ENCODE measurements around the gene STT3B.
"Not testable (repeated sequence)": the region's sequence is repeated elsewhere in the genome, so short reads cannot be mapped to it uniquely, and the experiment has no call there.

Gene STT3B

DNA sequence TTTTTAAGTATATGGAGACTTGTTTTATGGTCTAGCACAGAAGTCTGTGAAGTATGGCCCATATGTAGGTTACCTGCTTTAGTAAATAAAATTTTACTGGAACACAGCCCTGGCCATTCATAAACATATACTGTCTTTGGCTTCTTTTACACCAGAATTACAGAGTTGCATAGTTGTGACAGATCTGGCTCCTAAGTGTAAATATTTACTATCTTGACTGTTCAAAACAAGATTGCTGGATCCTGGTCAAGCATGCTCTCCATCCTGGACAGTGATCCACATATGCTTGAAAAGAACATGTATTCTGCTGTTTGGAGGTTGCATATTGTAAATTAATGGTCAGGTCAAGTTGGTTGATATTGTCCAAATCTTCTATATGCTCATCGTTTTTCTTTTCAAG is 57.9 kb downstream of the STT3B start:
- H3K36me3 Mint-ChIP-seq = peaks cover 82% of the 10 kb centered on the region
- no peak overlapping the region for H3K27ac Mint-ChIP-seq
- peaks cover 20% of the 10 kb centered on the region for H3K9me3 Mint-ChIP-seq
- no peaks in the 10 kb centered on the region for H3K27me3 Mint-ChIP-seq
- H3K4me1 Mint-ChIP-seq = peaks cover 69% of the 10 kb centered on the region
- no peak overlapping the region for H3K4me3 Mint-ChIP-seq

GRCh38 chr3:31592764-31593163 is 60.0 kb downstream of the STT3B start:
- peak overlapping the region; percentile 2 for H3K4me3 Mint-ChIP-seq
- H3K9me3 Mint-ChIP-seq = peaks cover 18% of the 10 kb centered on the region
- H3K4me1 Mint-ChIP-seq = peaks cover 65% of the 10 kb centered on the region
- peaks cover 72% of the 10 kb centered on the region for H3K36me3 Mint-ChIP-seq
- H3K27ac Mint-ChIP-seq = peak overlapping the region; percentile 63
- H3K27me3 Mint-ChIP-seq = no peaks in the 10 kb centered on the region

- peak overlapping the region; percentile 95 for H3K27ac Mint-ChIP-seq
- H3K9me3 Mint-ChIP-seq = no peaks in the 10 kb centered on the region
- H3K36me3 Mint-ChIP-seq = peaks cover 54% of the 10 kb centered on the region
- peaks cover 60% of the 10 kb centered on the region for H3K4me1 Mint-ChIP-seq
- no peaks in the 10 kb centered on the region for H3K27me3 Mint-ChIP-seq
- H3K4me3 Mint-ChIP-seq = peak overlapping the region; percentile 31
These were observed 63.5 kb downstream of the STT3B start for GRCh38 chr3:31596176-31596575.

- Mint-ChIP-seq H3K36me3 (peaks cover 51% of the 10 kb centered on the region), H3K4me3 (no peak overlapping the region), H3K27me3 (no peaks in the 10 kb centered on the region), H3K9me3 (no peaks in the 10 kb centered on the region), H3K27ac (no peak overlapping the region), H3K4me1 (peaks cover 38% of the 10 kb centered on the region)
These were observed 67.7 kb downstream of the STT3B start for GRCh38 chr3:31600431-31600830.

GRCh38 chr3:31605333-31605732 is 72.6 kb downstream of the STT3B start:
- H3K9me3 Mint-ChIP-seq, H3K4me3 Mint-ChIP-seq, H3K27me3 Mint-ChIP-seq: not testable (repeated sequence)
- H3K4me1 Mint-ChIP-seq = peaks cover 63% of the 10 kb centered on the region
- peak overlapping the region; percentile 41 for H3K27ac Mint-ChIP-seq
- peaks cover 59% of the 10 kb centered on the region for H3K36me3 Mint-ChIP-seq

DNA sequence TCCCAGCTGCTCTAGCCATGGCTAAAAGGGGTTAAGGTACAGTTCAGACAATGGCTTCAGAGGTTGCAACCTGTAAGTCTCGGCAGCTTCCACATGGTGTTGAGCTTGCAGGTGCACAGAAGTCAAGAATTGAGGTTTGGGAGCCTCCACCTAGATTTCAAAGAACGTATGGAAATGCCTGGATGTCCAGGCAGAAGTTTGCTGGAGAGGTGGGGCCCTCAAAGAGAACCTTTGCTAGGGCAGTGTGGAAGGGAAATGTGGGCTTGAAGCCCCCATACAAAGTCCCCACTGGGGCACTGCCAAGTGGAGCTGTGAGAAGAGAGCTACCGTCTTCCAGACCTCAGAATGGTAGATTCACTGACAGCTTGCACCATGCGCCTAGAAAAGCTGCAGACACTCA is 73.7 kb downstream of the STT3B start:
- no peak overlapping the region for H3K4me3 Mint-ChIP-seq
- H3K27me3 Mint-ChIP-seq = no peaks in the 10 kb centered on the region
- no peak overlapping the region for H3K27ac Mint-ChIP-seq
- peaks cover 57% of the 10 kb centered on the region for H3K36me3 Mint-ChIP-seq
- H3K4me1 Mint-ChIP-seq = peaks cover 67% of the 10 kb centered on the region
- peaks cover 6% of the 10 kb centered on the region for H3K9me3 Mint-ChIP-seq

DNA sequence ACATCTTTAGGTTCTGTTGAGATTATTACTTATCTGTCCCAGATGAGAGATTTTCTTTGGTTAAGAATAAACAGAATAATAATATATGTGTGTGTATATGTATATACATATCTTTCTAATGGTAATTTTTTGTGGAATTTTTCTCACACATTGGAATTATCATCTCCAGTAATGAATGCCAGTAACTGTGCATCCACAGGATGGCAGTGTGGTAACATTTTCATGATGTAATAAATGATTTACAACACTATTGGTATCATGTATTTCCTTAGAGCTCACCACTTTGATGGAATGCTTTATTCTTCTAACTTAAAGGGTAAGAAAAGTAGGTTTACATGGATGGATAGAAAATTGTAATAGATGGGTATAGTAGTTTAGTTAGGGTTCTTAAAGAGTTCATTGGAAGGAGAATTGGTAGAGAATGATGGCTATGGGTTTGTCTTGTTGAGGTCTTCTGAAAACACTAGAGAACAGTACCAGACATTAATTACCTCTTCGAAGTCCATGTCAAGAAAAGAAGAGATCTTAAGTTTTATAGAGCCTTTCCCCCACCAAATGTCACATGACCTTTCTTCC is 78.1 kb downstream of the STT3B start:
- H3K36me3 Mint-ChIP-seq = peaks cover 41% of the 10 kb centered on the region
- H3K4me1 Mint-ChIP-seq = peaks cover 89% of the 10 kb centered on the region
- no peaks in the 10 kb centered on the region for H3K27me3 Mint-ChIP-seq
- peak overlapping the region; percentile 39 for H3K27ac Mint-ChIP-seq
- H3K9me3 Mint-ChIP-seq = peaks cover 3% of the 10 kb centered on the region
- H3K4me3 Mint-ChIP-seq = no peak overlapping the region

DNA sequence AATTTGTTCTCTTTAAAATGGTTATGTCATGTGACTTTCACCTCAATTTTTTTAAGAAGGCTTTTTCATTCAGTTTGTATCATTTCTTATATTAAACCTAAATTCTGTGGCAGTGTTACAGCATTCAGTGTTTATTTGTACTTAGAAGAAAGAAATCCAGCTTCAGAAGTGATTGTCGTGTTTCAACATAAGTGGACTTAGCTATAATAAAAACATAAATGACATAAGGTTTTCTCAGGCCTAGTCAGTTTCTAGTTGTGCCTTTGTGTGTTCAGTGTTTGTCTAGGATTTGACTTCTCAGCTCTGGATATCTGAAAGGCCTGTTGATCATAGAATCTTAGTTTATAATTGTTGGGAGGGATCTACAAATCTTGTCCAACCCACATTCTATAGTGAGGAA is 80.5 kb downstream of the STT3B start:
- Mint-ChIP-seq H3K36me3 (peaks cover 27% of the 10 kb centered on the region), H3K4me1 (peaks cover 84% of the 10 kb centered on the region), H3K9me3 (no peaks in the 10 kb centered on the region), H3K27me3 (no peaks in the 10 kb centered on the region), H3K27ac (no peak overlapping the region), H3K4me3 (no peak overlapping the region)

GRCh38 chr3:31613654-31614053 is 80.9 kb downstream of the STT3B start:
- no peaks in the 10 kb centered on the region for H3K27me3 Mint-ChIP-seq
- no peak overlapping the region for H3K4me3 Mint-ChIP-seq
- no peaks in the 10 kb centered on the region for H3K9me3 Mint-ChIP-seq
- H3K4me1 Mint-ChIP-seq = peaks cover 82% of the 10 kb centered on the region
- H3K27ac Mint-ChIP-seq = peak overlapping the region; percentile 65
- peaks cover 26% of the 10 kb centered on the region for H3K36me3 Mint-ChIP-seq

DNA sequence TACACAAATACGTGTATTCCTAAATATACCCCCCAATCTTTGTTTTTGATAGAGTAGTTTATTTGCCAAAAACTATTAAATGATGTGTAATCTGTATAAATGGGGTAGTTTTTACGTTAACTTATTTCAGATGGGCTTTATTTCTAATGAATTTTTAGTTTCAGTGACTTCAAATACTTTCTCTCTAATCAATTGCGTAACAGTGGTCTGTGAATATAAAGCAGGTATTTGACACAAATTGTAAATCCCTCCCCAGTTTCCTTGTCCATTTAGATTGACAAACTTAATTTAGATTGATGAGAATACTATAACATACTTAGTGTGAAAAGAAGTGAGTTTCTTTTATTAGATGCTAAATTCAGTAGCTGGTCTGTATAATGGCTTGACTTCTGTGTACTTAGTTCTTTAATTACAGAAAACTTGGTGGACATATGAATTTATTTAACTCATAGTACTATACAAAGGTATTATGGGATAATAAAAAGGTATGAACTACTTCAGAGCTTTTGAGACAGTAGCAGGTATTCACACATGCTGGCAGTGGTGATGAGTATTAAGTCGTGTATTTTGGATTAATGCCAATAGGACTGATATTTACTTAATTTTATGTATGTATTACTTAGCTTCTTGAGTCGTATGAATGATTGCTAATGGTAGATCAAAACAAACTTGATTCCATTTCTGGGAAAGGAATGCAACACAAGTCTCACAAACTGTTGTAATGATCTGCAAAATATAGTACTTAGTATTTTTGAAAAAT is 81.6 kb downstream of the STT3B start:
- H3K36me3 Mint-ChIP-seq = peaks cover 28% of the 10 kb centered on the region
- no peak overlapping the region for H3K27ac Mint-ChIP-seq

GRCh38 chr3:31615071-31615875 is 82.5 kb downstream of the STT3B start:
- Mint-ChIP-seq H3K4me1 (peaks cover 72% of the 10 kb centered on the region), H3K27ac (peak overlapping the region; percentile 66), H3K9me3 (no peaks in the 10 kb centered on the region), H3K27me3 (no peaks in the 10 kb centered on the region), H3K4me3 (no peak overlapping the region), H3K36me3 (peaks cover 27% of the 10 kb centered on the region)

More for the DNA sequence above, 81.6 kb downstream of the STT3B start:
- H3K4me1 Mint-ChIP-seq = peaks cover 77% of the 10 kb centered on the region
- no peak overlapping the region for H3K4me3 Mint-ChIP-seq
- H3K27me3 Mint-ChIP-seq = no peaks in the 10 kb centered on the region
- no peaks in the 10 kb centered on the region for H3K9me3 Mint-ChIP-seq

DNA sequence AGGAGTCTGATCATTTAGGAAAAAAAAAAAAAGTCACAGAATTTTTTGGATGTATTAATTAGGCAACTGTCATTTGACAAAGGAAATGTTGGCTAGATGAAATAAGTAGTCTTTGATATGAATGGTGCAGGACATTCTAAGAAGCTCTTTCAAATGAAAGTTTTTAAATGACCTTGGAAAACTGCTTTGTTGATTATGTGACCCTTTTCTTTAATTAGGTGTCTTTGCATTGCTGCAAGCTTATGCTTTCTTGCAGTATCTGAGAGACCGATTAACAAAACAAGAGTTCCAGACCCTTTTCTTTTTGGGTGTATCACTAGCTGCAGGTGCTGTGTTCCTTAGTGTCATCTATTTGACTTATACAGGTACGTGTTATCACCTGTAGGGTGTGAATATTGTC is 84.0 kb downstream of the STT3B start:
- peaks cover 27% of the 10 kb centered on the region for H3K36me3 Mint-ChIP-seq
- no peaks in the 10 kb centered on the region for H3K9me3 Mint-ChIP-seq

DNA sequence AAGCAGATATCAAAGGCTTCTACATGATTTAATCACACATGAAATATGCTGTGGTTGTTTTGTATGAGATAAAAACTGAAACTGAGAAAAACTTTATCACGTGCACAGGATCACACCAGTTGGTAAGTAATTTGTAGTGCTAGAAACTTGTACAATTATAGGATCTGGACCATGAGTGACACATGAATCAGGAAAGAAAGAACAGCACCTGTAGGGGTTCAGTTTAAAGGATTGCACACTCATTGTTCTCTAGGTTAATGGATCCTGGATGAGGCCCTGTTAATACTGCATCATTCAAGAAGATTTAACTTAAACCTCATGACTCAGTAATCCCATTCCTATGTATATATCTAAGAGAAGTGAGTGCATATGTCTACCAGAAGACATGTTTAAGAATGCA is 87.9 kb downstream of the STT3B start:
- H3K27me3 Mint-ChIP-seq = no peaks in the 10 kb centered on the region
- peak overlapping the region; percentile 82 for H3K27ac Mint-ChIP-seq
- H3K36me3 Mint-ChIP-seq = peaks cover 26% of the 10 kb centered on the region
- peaks cover 48% of the 10 kb centered on the region for H3K4me1 Mint-ChIP-seq
- no peak overlapping the region for H3K4me3 Mint-ChIP-seq
- no peaks in the 10 kb centered on the region for H3K9me3 Mint-ChIP-seq

More for the DNA sequence above, 84.0 kb downstream of the STT3B start:
- H3K27me3 Mint-ChIP-seq = no peaks in the 10 kb centered on the region
- no peak overlapping the region for H3K27ac Mint-ChIP-seq
- peaks cover 68% of the 10 kb centered on the region for H3K4me1 Mint-ChIP-seq
- H3K4me3 Mint-ChIP-seq = no peak overlapping the region

GRCh38 chr3:31621314-31621713 is 88.6 kb downstream of the STT3B start:
- Mint-ChIP-seq H3K9me3 (no peaks in the 10 kb centered on the region), H3K36me3 (peaks cover 25% of the 10 kb centered on the region), H3K4me1 (peaks cover 43% of the 10 kb centered on the region), H3K27ac (no peak overlapping the region), H3K27me3 (no peaks in the 10 kb centered on the region), H3K4me3 (no peak overlapping the region)

- H3K27ac Mint-ChIP-seq = no peak overlapping the region
- peaks cover 46% of the 10 kb centered on the region for H3K4me1 Mint-ChIP-seq
- no peaks in the 10 kb centered on the region for H3K9me3 Mint-ChIP-seq
- no peak overlapping the region for H3K4me3 Mint-ChIP-seq
- H3K36me3 Mint-ChIP-seq = peaks cover 33% of the 10 kb centered on the region
- no peaks in the 10 kb centered on the region for H3K27me3 Mint-ChIP-seq
These were observed 90.0 kb downstream of the STT3B start for GRCh38 chr3:31622636-31623288.

All from activated naive CD4-positive, alpha-beta T cell treated with anti-CD3 and anti-CD28 coated beads, Interleukin-2, amount 50 U/mL, for 24 hours (primary cell).